Measurements from ENCODE around the gene C16orf74. TPM values are rescaled to one million over a fixed set of nuclear protein-coding genes. Genes with fewer than 3 reads are reported as not detected.

C16orf74 gene
- total RNA-seq, 4 donors from 2014 or later: 1.3 TPM; not detected in 3

DNA sequence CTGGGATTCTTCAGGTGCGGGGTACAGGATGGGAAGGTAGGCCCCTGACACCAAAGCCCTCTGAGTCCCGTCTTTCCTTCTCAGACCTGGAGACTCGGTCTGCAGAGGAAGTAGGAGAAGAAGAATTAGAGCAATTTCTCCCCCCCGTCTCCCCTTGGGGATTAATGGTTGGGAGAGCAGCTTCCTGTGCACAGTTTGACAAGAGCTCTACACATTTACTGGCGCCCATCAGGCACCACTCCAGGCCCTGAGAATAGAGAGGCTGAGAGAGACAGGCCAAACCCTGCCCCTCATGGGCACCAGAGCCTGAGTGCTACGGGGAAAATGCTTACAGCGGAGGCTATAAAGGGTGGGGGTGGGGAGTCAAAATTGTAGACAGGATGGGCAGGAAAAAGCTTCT is 3.5 kb upstream of the C16orf74 start:
- no peak overlapping the region for H3K4me3 ChIP-seq
- in situ Hi-C loops (cut with MboI; ENCODE audit: low sequenced_read_pairs in 4 of 4): no loop called here
- no peak for DNase-seq
- intact Hi-C loops (cut with DNase I; ENCODE audit: low total_unique reads): no loop called here
- no peaks in the 10 kb centered on the region for H3K9me3 ChIP-seq
- peaks cover 11 to 15% (median 11%) of the 10 kb centered on the region in 3 donors for H3K27me3 ChIP-seq
- no peak overlapping the region for H3K27ac ChIP-seq
- TF ChIP-seq CTCF (IDR thresholded peaks at IDR 0.05 in 4 of 5, conservative IDR thresholded peaks at IDR 0.05 in 1 of 5) (no peak), POLR2A (IDR thresholded peaks at IDR 0.05) (no peak)
- ATAC-seq: no peak
- H3K36me3 ChIP-seq: no peaks in the 10 kb centered on the region
- H3K4me1 ChIP-seq: peaks cover 6 to 7% of the 10 kb centered on the region in 2 donors

DNA sequence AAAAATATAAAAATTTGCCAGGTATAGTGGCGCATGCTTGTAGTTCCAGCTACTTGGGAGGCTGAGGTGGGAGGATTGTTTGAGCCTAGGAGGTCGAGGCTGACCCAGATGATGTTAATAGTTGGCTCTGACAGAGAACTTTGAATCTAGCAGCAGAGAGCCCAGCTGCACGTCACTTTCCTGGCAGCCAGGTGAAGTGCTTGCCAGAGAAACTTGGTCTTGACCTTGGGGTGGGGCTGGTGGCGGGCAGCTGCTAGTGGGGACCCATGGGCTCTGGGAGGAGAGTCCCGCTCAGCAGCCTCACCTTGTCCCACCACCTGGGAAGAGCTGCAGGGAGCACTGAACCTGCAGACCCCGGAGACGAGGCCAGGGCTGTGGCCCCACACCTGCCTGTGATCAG is 3.1 kb upstream of the C16orf74 start:
- in situ Hi-C loops (cut with MboI; ENCODE audit: low sequenced_read_pairs in 4 of 4): no loop called here
- no peak overlapping the region for H3K27ac ChIP-seq
- no peaks in the 10 kb centered on the region for H3K9me3 ChIP-seq
- intact Hi-C loops (cut with DNase I; ENCODE audit: low total_unique reads): no loop called here
- peaks cover 6 to 7% of the 10 kb centered on the region in 2 donors for H3K4me1 ChIP-seq
- no peak for DNase-seq
- peaks cover 11 to 20% (median 11%) of the 10 kb centered on the region in 3 donors for H3K27me3 ChIP-seq
- no peaks in the 10 kb centered on the region for H3K36me3 ChIP-seq
- ATAC-seq: no peak
- no peak overlapping the region for H3K4me3 ChIP-seq
- TF ChIP-seq CTCF (IDR thresholded peaks at IDR 0.05 in 4 of 5, conservative IDR thresholded peaks at IDR 0.05 in 1 of 5): no peak
- TF ChIP-seq POLR2A (IDR thresholded peaks at IDR 0.05): no peak

GRCh38 chr16:85753559-85753958 is 2.7 kb upstream of the C16orf74 start:
- no peak for TF ChIP-seq CTCF (IDR thresholded peaks at IDR 0.05 in 4 of 5, conservative IDR thresholded peaks at IDR 0.05 in 1 of 5)
- TF ChIP-seq POLR2A (IDR thresholded peaks at IDR 0.05): no peak
- in situ Hi-C loops (cut with MboI; ENCODE audit: low sequenced_read_pairs in 4 of 4) (no loop called here), intact Hi-C loops (cut with DNase I; ENCODE audit: low total_unique reads) (no loop called here)
- Histone ChIP-seq H3K36me3 (no peaks in the 10 kb centered on the region), H3K4me1 (peaks cover 6 to 7% of the 10 kb centered on the region in 2 donors), H3K27me3 (peaks cover 11 to 23% (median 11%) of the 10 kb centered on the region in 3 donors), H3K9me3 (no peaks in the 10 kb centered on the region), H3K27ac (no peak overlapping the region), H3K4me3 (no peak overlapping the region)
- ATAC-seq (no peak), DNase-seq (no peak)

DNA sequence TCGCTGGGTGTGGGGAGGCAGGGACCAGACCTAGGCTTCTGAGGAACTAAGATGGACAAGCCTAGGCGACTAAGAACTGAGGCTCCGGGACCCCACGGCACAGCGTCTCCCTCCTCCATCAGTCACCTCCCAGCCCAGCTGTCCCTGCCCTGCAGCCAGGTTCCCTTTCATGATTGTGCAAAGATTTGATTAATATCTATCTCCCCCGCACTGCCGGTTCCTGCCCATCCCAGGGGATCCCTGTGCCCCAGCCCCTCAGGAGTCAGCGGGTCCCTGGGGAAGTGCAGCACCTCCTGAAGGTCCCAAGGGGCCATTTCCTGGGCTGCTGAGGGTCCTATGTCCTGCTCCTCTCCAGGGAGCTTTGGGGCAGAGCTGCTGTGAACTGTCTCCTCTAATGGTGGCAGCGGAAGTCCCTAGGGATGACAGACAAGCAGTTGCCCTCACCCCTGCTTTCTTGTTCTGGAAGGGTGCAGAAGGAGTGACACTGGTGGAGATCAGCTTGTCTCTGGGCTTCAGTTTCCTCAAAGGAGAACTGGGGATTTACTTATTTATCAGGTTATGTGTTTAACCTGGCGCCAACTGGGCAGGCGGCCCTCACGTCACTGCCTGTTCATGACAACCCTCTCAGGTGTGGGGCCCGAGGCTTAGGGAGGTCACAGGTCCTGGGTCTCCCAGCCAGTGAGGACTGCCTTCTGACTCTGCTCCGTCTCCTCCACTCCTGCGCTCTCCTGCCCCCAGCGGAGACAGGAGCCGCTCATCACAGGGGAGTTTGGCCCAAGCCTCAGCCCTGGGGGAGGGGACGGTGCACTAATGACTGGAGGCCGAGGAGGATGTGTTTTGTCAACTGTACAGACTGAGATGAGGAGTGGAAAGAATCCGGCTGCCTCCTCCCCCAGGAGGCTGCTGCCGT is 1.9 kb upstream of the C16orf74 start:
- in situ Hi-C loops (cut with MboI; ENCODE audit: low sequenced_read_pairs in 4 of 4): no loop called here
- ATAC-seq: peak; percentile 18 to 54
- no peak overlapping the region for H3K4me3 ChIP-seq
- no peak overlapping the region for H3K27ac ChIP-seq
- TF ChIP-seq POLR2A (IDR thresholded peaks at IDR 0.05) (no peak), CTCF (IDR thresholded peaks at IDR 0.05 in 4 of 5, conservative IDR thresholded peaks at IDR 0.05 in 1 of 5) (peak in 1 of 5 experiments; percentile 15)
- peaks cover 6 to 7% of the 10 kb centered on the region in 2 donors for H3K4me1 ChIP-seq
- DNase-seq: no peak
- no peaks in the 10 kb centered on the region for H3K9me3 ChIP-seq
- intact Hi-C loops (cut with DNase I; ENCODE audit: low total_unique reads): no loop called here
- H3K27me3 ChIP-seq: peaks cover 11 to 23% (median 11%) of the 10 kb centered on the region in 3 donors
- no peaks in the 10 kb centered on the region for H3K36me3 ChIP-seq

Data from gastrocnemius medialis (tissue), 4 donors.